GM21526 (cell line): ENCODE data around the gene WDR1.
A peak's percentile ranks its signal among the peaks of the same experiment; 100 is the strongest.

Source experiments
- ATAC-seq: cut with Tn5 transposase; IDR thresholded peaks from one replicate; pipeline ENCODE4 v1.9.1; 2021; ENCODE audit warnings: moderate library complexity; ENCODE audit not compliant: unreplicated experiment, low FRiP score

Gene WDR1

GRCh38 chr4:10116569-10117358 lies at the start of gene WDR1:
TSS of gene WDR1 (minus strand) at chr4:10116799. CDS start at chr4:10116666, 133 bp downstream.
- peak; percentile 87 for ATAC-seq

GRCh38 chr4:10164877-10165283 lies 48.3 kb upstream of the WDR1 start:
- no peak for ATAC-seq

GRCh38 chr4:10163296-10163695 lies 46.7 kb upstream of the WDR1 start:
- no peak for ATAC-seq

- no peak for ATAC-seq
Measured at GRCh38 chr4:10162341-10163000, 45.9 kb upstream of the WDR1 start.

- no peak for ATAC-seq
Measured at GRCh38 chr4:10161840-10162239, 45.2 kb upstream of the WDR1 start.

- no peak for ATAC-seq
Measured at GRCh38 chr4:10161146-10161545, 44.5 kb upstream of the WDR1 start.

- ATAC-seq, result no peak
Measured at GRCh38 chr4:10160281-10160856, 43.8 kb upstream of the WDR1 start.

GRCh38 chr4:10159671-10160070 lies 43.1 kb upstream of the WDR1 start:
- no peak for ATAC-seq

- ATAC-seq, result no peak
Measured at GRCh38 chr4:10158333-10158942, 41.8 kb upstream of the WDR1 start.

GRCh38 chr4:10157478-10158332 lies 41.1 kb upstream of the WDR1 start:
- peak; percentile 75 for ATAC-seq

- ATAC-seq, result no peak
Measured at GRCh38 chr4:10154241-10154640, 37.6 kb upstream of the WDR1 start.

GRCh38 chr4:10153161-10153560 lies 36.6 kb upstream of the WDR1 start:
- ATAC-seq, result no peak

- peak; percentile 57 for ATAC-seq
Measured at GRCh38 chr4:10151182-10151581, 34.6 kb upstream of the WDR1 start.

GRCh38 chr4:10144966-10145365 lies 28.4 kb upstream of the WDR1 start:
- no peak for ATAC-seq

- no peak for ATAC-seq
Measured at GRCh38 chr4:10144479-10144878, 27.9 kb upstream of the WDR1 start.

- no peak for ATAC-seq
Measured at GRCh38 chr4:10143171-10143570, 26.6 kb upstream of the WDR1 start.

GRCh38 chr4:10140866-10141759 lies 24.5 kb upstream of the WDR1 start:
- no peak for ATAC-seq

GRCh38 chr4:10139518-10139917 lies 22.9 kb upstream of the WDR1 start:
- ATAC-seq, result no peak

GRCh38 chr4:10135260-10135659 lies 18.7 kb upstream of the WDR1 start:
- ATAC-seq, result no peak
